Endothelial cell of umbilical vein (primary cell): ENCODE data around the gene CSPG5. TPM values are rescaled to one million over a fixed set of nuclear protein-coding genes. Genes with fewer than 3 reads are reported as not detected.

Source experiments
- BruUV-seq: library from RNA; stranded (reverse); fragments of 400-500 nt; replicated peaks from 2 replicates; lab custom pipeline; 2021; lab: Mats Ljungman, UMichigan
- CTCF ChIA-PET: fragments of 300-600, 350-600 bp; sonication (Branson Sonifier 250); formaldehyde crosslinking; loops from one replicate; lab custom pipeline; 2021; ENCODE audit warnings: antibody characterized with exemption, inconsistent platforms; lab: Charles Lee
- POLR2A ChIA-PET: fragments of 300-600, 350-600 bp; sonication (Branson Sonifier 250); formaldehyde crosslinking; loops from one replicate; lab custom pipeline; 2021; ENCODE audit warnings: antibody characterized with exemption, inconsistent platforms; lab: Charles Lee
- DNase-seq: peaks from one replicate; pipeline ENCODE4 v3.0.0-alpha.2; 2011; ENCODE audit warnings: low read depth, low spot score
- FAIRE-seq: peaks from 2 replicates; lab custom pipeline; 2011; peaks lifted over from hg19 to GRCh38; lab: Jason Lieb, UNC
- H2AFZ ChIP-seq: 2 replicates; pipeline ENCODE4 v1.6.0; 2012; ENCODE audit warnings: low read depth, low read length, control low read depth, inconsistent platforms
- H3K27ac ChIP-seq: 2 replicates; pipeline ENCODE4 v1.5.1; 2011; ENCODE audit warnings: low read depth, mild to moderate bottlenecking, control low read depth, low read length, moderate library complexity; ENCODE audit not compliant: insufficient read depth
- H3K27me3 ChIP-seq, 2 experiments: 2 replicates each; pipeline versions ENCODE4 v1.6.0 to v1.6.1; 2011; ENCODE audit warnings: low read length in 2 of 2, mixed read lengths in 1 of 2; ENCODE audit not compliant: control insufficient read depth in 2 of 2, insufficient read depth in 2 of 2
- H3K36me3 ChIP-seq, 2 experiments: 2 replicates in 1 of 2; 3 replicates in 1 of 2; pipeline ENCODE4 v1.5.1; 2011; ENCODE audit warnings: low read length in 2 of 2, mild to moderate bottlenecking in 1 of 2, moderate library complexity in 1 of 2; ENCODE audit not compliant: control insufficient read depth in 2 of 2, insufficient read depth in 2 of 2; ENCODE audit errors: extremely low read depth in 1 of 2
- H3K4me1 ChIP-seq: 3 replicates; pipeline ENCODE4 v1.5.1; 2011; ENCODE audit warnings: mild to moderate bottlenecking, low read length; ENCODE audit not compliant: control insufficient read depth, insufficient read depth; ENCODE audit errors: extremely low read depth
- H3K4me2 ChIP-seq: 2 replicates; pipeline ENCODE4 v1.6.1; 2011; ENCODE audit warnings: low read length, control low read depth, mixed read lengths; ENCODE audit not compliant: insufficient read depth
- H3K4me3 ChIP-seq, 3 experiments: fragments of 200-600 bp in 1 of 3; sonication (generic), shearing (Covaris generic) in 1 of 3; replicated peaks in 1 of 3; 2 replicates each; pipeline ENCODE4 v1.5.1; 2011 to 2016; ENCODE audit warnings: control low read depth in 3 of 3, low read length in 3 of 3, mild to moderate bottlenecking in 2 of 3, inconsistent platforms in 1 of 3, low read depth in 1 of 3, moderate library complexity in 1 of 3; ENCODE audit not compliant: insufficient read depth in 1 of 3
- H3K79me2 ChIP-seq: 2 replicates; pipeline ENCODE4 v1.6.0; 2012; ENCODE audit warnings: low read length, inconsistent platforms; ENCODE audit not compliant: control insufficient read depth, insufficient read depth
- H3K9ac ChIP-seq: replicated peaks from 2 replicates; pipeline ENCODE3; 2011; ENCODE audit warnings: low read length, control low read depth; ENCODE audit not compliant: insufficient read depth; ENCODE audit errors: extremely low read depth
- H3K9me1 ChIP-seq: replicated peaks from 3 replicates; pipeline ENCODE4 v1.6.0; 2011; ENCODE audit warnings: mild to moderate bottlenecking, low read length; ENCODE audit not compliant: control insufficient read depth, insufficient read depth; ENCODE audit errors: extremely low read depth
- H3K9me3 ChIP-seq: replicated peaks from 2 replicates; pipeline ENCODE4 v1.5.1; 2012; ENCODE audit warnings: low read length, inconsistent platforms; ENCODE audit not compliant: control insufficient read depth, insufficient read depth
- H4K20me1 ChIP-seq: replicated peaks from 2 replicates; pipeline ENCODE3; 2011; ENCODE audit warnings: mild to moderate bottlenecking, low read length; ENCODE audit not compliant: control insufficient read depth, insufficient read depth; ENCODE audit errors: extremely low read depth
- CTCF ChIP-seq, 2 donors: IDR thresholded peaks; 1 replicate in 1 of 2; 2 replicates in 1 of 2; pipeline ENCODE4 v1.5.1; 2011; ENCODE audit warnings: low read length in 2 of 2, mild to moderate bottlenecking in 2 of 2, moderate library complexity in 2 of 2, control low read depth in 1 of 2, inconsistent platforms in 1 of 2, low read depth in 1 of 2; ENCODE audit not compliant: insufficient read depth in 1 of 2; ENCODE audit errors: extremely low read depth in 1 of 2
- EZH2 ChIP-seq: IDR thresholded peaks from 2 replicates; pipeline ENCODE4 v1.6.1; 2012; ENCODE audit warnings: borderline replicate concordance, low read depth, mild to moderate bottlenecking, moderate library complexity, low read length, inconsistent platforms; ENCODE audit not compliant: severe bottlenecking
- FOS ChIP-seq: IDR thresholded peaks from 2 replicates; pipeline ENCODE4 v1.6.1; 2011; ENCODE audit warnings: mild to moderate bottlenecking, low read length, moderate library complexity, borderline replicate concordance; ENCODE audit not compliant: insufficient read depth
- MAX ChIP-seq: IDR thresholded peaks from 2 replicates; pipeline ENCODE4 v1.6.1; 2011; ENCODE audit not compliant: insufficient read depth, insufficient read length
- POLR2A ChIP-seq: IDR thresholded peaks from 2 replicates; pipeline ENCODE4 v1.6.1; 2012; ENCODE audit warnings: low read depth, mild to moderate bottlenecking, control low read depth, low read length
- POLR2AphosphoS5 ChIP-seq: IDR thresholded peaks from 2 replicates; pipeline ENCODE4 v1.6.1; 2012; ENCODE audit warnings: low read depth, mild to moderate bottlenecking, control low read depth, low read length, moderate library complexity; ENCODE audit not compliant: insufficient read depth
- dilution Hi-C: fragments of 300-500 bp; cut with MboI; formaldehyde crosslinking; loops from one replicate; pipeline ENCODE4 v1.15.0; 2019; ENCODE audit warnings: low sequenced_read_pairs; ENCODE audit not compliant: extremely low pct_ligation_motif_present
- intact Hi-C: fragments of 100-400 bp; cut with micrococcal nuclease; formaldehyde crosslinking; loops from one replicate; pipeline ENCODE4 v1.10.0; 2022
- polyA plus RNA-seq, 4 experiments: library from polyadenylated mRNA; depleted of rRNA in 3 of 4; stranded (reverse) in 3 of 4; unstranded in 1 of 4; fragments of >200 nt; gene quantifications; 2 replicates each; pipeline versions ENCODE4 v1.2.1 to v1.2.3, GENCODE V29; 2011 to 2012; ENCODE audit warnings: missing spikeins in 1 of 4
- total RNA-seq: library from RNA; stranded (reverse); gene quantifications from 2 replicates; pipeline ENCODE4 v1.2.3, GENCODE V29; 2021

The CSPG5 gene
- total and polyA plus RNA-seq, 2 donors (not counting 3 experiments of a cell fraction or from before 2014, with no cell fraction given) = 0.32 to 0.55 TPM

DNA sequence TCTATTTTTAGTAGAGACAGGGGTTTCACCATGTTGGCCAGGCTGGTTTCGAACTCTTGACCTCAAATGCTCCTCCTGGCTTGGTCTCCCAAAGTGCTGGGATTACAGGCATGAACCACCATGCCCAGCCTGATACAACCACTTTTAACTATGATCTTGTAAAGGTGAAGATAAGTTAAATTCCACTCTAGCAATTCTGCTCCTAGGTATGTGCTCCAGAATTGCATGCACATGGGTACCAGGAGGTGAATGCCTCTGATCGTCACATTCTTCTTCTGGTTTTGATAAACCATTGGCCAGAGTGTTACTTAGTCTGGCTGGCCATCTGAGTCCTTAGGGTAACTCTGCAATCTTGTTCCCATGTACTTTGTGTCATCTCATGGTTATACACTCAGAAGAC lies 22.3 kb downstream of the CSPG5 start:
- no peak overlapping the region for H3K4me3 ChIP-seq
- H3K9me1 ChIP-seq = no peaks in the 10 kb centered on the region
- H2AFZ ChIP-seq = no peak overlapping the region
- DNase-seq (no peak), FAIRE-seq (no peak)
- POLR2A ChIA-PET = no interaction called here
- H3K9me3 ChIP-seq = no peaks in the 10 kb centered on the region
- dilution Hi-C loops = no loop called here
- no TSS peak for BruUV-seq
- no peaks in the 10 kb centered on the region for H4K20me1 ChIP-seq
- CTCF ChIA-PET = no interaction called here
- no peak overlapping the region for H3K9ac ChIP-seq
- TF ChIP-seq POLR2A = no peak
- no peak for TF ChIP-seq POLR2AphosphoS5
- no peak for TF ChIP-seq FOS
- intact Hi-C loops = no loop called here
- no peak overlapping the region for H3K27ac ChIP-seq
- no peaks in the 10 kb centered on the region for H3K79me2 ChIP-seq
- H3K27me3 ChIP-seq = peaks cover 2 to 8% of the 10 kb centered on the region in 2 experiments
- H3K36me3 ChIP-seq = no peaks in the 10 kb centered on the region
- H3K4me1 ChIP-seq = no peaks in the 10 kb centered on the region
- no peak overlapping the region for H3K4me2 ChIP-seq

DNA sequence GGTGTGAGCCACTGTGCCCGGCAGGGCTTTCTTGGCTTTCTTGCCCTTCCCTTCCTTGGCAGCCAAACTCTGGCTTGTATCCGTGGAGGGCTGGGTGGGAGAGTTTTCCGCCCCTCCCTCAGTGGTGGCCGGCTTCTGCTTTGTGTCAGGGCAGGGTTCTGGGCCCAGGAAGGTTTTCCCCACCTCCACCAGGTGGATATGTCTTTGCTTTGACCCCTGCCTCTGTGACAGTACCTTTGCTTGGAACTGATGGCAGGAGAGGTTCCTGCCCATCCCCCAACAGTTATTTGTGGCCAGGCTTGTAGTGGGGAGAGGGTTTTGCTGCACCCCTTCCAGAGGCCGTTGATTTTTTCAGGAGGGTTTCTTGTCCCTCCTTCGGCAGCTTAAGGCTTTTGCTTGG lies 24.3 kb downstream of the CSPG5 start:
- H2AFZ ChIP-seq = no peak overlapping the region
- H4K20me1 ChIP-seq = no peaks in the 10 kb centered on the region
- no peak for DNase-seq
- ChIA-PET CTCF (no interaction called here), POLR2A (no interaction called here)
- dilution Hi-C loops (no loop called here), intact Hi-C loops (no loop called here)
- no peak overlapping the region for H3K27ac ChIP-seq
- no peaks in the 10 kb centered on the region for H3K79me2 ChIP-seq
- no peaks in the 10 kb centered on the region for H3K36me3 ChIP-seq
- no peak overlapping the region for H3K4me3 ChIP-seq
- H3K9me3 ChIP-seq = no peaks in the 10 kb centered on the region
- BruUV-seq = no TSS peak
- H3K4me1 ChIP-seq = no peaks in the 10 kb centered on the region
- H3K9me1 ChIP-seq = no peaks in the 10 kb centered on the region
- TF ChIP-seq POLR2AphosphoS5 = no peak
- no peak for TF ChIP-seq EZH2
- no peak for TF ChIP-seq POLR2A
- no peak for TF ChIP-seq CTCF (IDR thresholded peaks at IDR 0.05; ENCODE audit: extremely low read depth in 1 of 2, insufficient read depth in 1 of 2, low read depth in 1 of 2, low read length in 2 of 2)
- no peak for TF ChIP-seq MAX
- TF ChIP-seq FOS = no peak
- no peak overlapping the region for H3K9ac ChIP-seq
- no peak for FAIRE-seq
- H3K27me3 ChIP-seq = peaks cover 4 to 10% of the 10 kb centered on the region in 2 experiments
- no peak overlapping the region for H3K4me2 ChIP-seq
